GM19395 (cell line): Measurements from ENCODE around the gene RBM5.

Source experiments
- ATAC-seq: cut with Tn5 transposase; IDR thresholded peaks from one replicate; pipeline ENCODE4 v1.9.1; 2021; ENCODE audit warnings: mild to moderate bottlenecking, moderate library complexity; ENCODE audit not compliant: unreplicated experiment

RBM5 gene

DNA sequence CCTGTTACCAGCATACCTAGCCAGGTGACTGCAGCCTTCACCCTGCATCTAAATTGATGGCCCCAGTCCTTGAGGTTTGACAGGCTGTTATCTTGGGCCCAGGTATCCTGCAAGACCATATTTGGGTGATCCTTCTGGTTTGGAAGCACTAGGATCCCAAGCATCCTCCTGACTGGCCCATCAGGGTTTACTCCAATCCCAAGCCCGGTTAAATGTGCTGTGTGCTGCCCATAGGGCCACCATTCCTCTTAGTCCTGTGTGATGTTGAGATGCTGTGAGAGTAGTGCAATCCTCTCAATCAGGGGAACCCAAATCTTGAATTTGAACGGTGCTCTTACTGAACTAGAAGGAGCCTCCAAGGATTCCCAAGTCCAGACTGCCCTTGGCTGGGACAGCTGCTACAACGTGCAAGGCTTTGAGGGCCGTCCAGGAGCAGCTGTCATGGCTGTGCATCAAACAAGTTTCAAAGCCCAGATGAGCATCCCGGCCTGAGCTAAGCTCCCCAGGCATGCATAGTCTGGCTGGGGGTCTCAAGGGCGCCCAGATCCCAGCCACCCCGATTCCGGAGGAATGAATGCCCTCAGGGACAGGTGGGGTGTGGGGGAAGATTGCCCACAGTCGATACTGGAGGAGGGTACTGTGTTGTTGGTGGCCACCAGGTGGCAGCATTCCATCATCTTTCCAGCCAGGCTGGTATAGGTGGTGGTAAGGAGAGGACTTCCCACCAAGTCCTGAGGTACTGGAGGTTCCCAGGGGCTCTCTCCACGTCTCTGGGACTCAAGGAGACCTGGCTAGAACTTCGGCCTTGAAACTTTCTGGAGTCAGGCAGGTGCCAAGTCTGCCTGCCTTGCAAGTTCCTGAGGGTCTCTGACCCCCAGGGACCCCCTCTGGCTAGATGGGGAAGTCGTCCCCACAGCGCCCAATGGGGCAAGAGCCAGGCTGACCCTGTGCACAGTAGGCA lies 32.6 kb downstream of the RBM5 start:
- peak; percentile 55 for ATAC-seq

DNA sequence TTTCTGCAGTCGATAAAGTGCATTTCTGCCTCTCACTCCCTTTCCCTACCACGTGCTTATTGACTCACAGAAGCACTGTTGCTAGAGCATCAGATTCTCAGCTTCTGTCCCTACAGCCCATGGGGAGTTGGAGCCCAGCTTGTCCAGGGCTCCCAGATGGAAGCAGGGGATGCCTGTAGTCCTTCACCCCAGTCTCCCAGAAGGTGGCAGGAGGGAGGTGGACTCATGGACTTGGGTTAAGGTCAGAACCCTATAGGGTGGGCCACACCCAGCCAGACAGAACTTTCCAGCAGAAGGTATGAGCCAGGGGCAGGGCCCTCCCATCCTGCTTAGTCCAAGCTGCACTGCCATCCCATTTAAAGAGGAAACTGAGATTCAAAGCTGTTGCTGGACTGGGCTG lies 33.4 kb downstream of the RBM5 start:
- ATAC-seq = no peak

DNA sequence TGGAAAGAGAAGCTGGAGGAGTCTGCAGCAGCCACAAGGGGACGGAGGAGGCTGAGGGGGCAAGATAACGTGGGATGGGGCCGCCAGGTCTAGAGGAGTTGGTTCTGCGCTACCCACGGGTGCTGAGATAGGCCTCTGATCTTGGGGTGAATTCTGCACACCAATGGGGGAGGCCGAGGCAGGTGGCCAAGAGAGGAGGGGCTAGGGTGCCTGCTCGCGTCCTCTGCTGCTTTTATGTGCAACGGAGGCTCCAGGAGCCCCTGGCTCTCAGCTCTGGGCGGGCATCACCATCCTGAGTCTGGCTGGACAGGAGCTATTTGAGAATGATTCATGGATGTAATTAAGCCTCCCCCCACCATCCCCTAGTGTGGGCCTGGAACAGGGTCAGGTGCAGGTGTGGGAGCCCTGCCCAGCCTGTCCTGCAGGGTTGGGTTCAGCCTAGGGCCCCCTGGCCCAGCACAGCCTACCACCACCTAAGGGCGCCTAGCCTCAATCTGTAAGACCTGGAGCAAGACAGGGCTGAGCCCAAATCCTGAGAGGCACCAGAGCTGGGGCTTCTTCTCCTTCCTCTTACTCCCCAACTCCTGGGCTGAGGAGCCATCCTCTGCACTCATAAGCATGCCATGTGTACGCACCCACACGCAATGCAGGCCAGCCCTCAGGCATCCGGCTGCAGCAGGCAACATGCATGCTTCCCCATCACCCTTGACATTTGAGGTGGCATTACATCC lies 34.1 kb downstream of the RBM5 start:
- no peak for ATAC-seq

DNA sequence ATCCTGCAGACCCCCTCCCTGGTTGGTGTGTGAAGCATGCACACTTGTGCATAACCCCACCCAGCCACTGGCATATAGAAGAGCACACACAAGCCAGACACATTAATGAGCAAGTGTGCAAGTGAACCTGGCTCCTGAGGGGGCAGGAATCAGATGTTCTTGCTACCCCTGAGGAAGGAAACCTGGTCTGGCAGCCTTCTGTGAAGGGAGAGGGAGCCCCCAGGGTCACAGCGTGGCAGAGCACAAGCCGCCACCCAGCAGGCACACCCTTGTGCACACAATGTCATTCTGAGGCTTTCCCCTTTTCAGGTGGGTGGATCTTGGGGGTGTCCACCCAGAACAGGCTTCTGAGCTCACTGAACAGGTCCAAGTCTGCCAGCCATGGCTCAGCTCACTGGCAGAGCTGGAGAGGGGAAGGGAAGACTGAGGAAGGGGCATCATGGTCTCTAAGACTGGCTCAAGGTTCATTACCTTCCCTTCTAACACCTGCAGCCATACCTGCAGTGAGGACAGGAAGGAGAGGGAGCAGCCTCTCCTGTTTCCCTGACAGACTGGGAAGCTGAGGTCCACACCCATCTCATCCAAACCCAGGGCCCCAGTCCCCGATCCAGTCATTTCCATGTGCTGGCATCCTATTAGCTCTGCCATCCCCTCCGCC lies 34.8 kb downstream of the RBM5 start:
- ATAC-seq = no peak

DNA sequence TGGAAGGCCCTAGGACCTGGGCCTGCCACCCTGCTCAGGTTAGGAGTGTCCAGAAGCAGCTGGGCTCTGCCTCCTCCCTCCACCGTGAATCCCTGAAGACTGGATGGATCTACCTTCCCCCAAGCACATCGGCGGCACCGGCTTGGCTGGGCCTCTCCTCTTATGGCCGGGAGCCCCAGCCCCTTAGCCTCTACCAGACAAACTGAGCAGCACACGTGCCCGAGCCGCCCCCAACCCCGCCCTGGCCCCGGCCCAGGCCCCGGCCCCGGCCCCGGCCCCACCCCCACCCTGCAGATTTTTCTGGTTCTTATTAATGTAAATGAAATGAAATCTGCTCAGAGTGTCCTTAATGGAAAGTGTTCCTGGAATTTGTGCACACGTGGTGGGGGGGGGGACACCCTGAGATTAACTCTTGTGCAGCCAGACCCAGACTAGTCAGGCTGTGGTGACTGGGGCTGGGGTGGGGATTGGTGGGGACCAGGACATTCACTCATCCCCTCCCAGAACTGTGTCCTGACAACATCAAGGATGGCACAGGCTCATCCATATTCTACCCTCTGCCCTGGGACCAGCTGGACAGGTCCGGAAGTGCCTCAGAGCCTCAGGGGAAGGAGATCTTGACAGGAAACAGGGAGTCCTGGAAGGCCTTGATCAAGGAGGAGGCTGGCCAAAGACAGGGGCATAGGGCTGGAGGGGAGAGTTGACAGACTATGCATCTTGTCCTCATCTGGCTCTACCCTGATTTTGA lies 35.5 kb downstream of the RBM5 start:
- no peak for ATAC-seq

DNA sequence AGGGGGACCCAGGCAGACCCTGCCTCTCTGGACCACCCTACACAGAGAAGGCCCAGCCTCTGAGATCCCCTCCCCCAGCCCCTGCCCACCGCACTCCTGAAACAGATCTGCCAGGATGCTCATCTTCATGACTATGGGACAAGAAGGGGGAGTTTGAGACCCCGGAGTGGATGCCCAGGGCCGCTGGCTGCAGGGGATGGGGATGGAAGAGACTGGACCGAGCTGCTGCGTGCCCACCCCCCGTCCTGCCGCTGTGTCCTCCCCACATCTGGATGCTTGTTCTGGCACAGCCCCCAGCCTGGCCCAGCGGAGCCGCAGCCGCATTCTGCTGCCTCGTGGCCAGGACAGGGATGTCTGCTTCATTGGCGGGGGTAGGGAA lies 36.1 kb downstream of the RBM5 start:
- no peak for ATAC-seq

DNA sequence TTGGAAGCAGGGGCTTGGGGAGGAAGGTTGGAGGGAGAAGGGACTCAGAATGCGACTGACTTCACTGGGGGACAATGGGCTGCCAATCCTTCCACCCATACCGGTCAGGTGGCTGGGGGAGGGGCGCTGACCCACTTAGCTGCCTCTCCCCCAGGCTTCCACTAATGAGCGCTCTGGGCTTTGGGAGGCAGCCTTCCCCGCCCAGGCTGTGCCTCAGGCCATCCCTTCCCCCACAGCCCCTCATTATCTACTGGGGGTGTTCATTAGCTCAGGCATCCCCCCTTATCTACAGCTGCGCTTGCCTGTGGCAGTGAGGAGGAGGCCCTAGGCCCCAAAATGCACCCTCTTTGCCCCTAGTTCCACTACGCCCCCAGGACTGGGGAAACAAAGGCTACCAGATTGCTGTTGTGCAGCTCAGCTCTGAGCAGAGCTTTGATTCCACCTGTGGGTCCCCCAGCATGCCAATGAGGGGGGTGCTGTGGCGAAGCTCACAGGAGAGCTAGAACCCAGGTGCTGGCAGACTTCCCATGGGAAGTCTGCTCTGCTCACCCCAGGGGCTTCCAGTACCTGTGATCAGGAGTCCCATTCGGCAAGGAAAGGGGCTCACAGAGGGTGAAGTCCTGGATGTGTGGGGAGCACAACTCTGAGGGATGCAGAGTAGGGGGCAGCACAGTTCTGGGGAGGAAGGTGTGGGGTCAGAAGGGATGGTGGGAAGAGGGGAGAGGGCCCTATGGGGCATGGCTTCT lies 37.0 kb downstream of the RBM5 start:
- no peak for ATAC-seq

DNA sequence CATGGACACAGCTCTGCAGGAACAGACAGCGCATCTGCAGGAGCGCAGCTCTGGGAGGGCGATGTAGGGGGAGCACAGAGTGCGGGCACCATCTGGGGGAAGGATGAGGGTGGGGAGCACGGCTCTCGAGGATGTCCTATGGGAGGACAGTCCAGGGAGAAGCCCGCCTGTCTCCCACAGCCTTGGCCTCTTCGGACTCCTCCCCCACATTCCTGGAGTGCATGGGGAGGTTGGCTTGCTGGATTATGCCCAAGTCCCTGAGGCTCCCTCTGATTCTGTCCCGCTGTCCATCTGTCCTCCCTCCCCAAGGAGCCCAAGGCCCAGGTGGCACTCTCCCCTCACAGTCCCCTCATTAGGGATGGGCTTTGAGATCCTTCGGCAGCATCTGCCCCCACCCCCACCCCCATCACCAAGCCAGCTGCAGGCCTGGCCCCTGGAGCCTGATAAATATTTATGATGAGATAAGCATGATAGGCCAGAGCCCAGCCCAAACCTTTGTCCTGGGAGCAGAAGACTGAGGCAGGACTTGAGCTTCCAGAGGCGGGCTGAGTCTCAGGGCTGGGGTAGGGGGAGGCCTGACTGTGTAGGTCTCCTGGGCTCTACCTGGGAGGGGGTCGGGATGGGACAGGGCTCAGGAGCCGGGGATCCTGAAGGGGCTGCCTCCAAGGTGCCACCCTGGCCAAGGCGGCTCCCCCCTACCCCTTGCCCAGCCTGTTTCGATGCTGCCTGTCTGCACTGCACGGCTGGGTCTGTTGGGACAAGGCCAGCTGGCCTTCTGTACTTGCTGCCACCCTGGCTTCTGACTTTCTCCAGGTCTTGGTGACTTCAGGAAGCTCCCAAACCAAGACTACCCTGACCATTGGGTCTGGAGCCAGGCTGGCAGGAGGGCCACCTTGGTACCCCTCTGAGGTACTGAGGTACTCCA lies 37.8 kb downstream of the RBM5 start:
- ATAC-seq = no peak

DNA sequence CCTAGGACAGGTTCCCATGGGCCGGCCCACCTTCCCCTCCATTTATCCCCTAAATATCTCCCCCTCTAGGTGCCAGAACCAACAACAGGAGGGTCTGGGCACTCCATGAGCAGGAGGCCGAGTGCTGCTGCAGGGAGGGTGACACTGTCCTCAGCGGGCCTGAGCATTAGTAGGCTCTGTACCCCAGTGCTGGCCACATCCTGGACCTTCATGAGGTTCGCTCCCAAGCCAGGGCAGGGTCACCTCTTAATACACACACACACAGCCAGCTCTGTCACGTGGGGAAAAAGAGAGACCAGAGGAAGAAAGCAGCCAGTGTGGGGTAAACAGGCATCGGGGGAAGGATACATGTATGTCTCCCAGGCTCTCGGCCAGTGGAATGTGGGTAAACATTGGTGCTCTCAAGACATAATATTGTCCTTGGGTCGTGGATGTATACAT lies 38.6 kb downstream of the RBM5 start:
- ATAC-seq = no peak

DNA sequence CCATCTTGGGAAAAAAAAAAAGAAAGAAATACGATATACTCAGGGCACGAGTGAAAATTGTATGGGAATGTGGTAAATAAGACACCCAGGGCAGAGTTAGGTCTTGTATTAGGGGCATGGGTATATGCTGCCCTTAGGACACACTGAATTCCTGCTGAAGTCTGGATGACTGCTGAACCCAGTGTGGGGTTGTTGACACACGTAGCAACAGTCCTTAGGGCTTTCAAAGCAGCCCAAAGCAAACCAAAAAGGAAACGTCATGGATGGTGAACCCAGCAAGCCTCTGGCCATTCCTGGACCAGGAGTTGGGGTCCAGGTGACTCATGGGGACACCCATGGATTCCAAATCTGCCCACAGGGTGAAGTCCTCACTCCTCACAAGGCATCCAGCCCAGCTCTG lies 39.3 kb downstream of the RBM5 start:
- ATAC-seq = no peak

DNA sequence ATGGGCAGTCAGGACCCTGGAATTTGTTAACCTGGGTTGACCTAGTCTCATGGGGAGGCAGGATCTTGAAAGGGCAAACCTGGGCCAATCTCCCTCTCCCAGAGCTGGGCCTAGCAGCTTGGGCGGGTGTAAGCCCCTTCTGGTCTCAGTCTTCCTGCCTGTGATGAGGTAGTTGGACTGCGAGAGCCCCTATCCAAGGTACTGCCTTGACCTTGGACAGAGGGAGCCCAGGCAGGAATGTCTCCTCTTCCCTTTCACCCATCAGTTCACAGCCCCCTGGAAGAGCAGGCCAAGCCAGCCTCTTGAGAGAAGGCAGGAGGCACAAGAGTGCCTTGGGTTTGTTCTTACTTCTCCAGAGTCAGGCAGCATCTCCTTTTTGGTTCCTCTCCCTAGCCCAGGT lies 41.7 kb downstream of the RBM5 start:
- no peak for ATAC-seq

DNA sequence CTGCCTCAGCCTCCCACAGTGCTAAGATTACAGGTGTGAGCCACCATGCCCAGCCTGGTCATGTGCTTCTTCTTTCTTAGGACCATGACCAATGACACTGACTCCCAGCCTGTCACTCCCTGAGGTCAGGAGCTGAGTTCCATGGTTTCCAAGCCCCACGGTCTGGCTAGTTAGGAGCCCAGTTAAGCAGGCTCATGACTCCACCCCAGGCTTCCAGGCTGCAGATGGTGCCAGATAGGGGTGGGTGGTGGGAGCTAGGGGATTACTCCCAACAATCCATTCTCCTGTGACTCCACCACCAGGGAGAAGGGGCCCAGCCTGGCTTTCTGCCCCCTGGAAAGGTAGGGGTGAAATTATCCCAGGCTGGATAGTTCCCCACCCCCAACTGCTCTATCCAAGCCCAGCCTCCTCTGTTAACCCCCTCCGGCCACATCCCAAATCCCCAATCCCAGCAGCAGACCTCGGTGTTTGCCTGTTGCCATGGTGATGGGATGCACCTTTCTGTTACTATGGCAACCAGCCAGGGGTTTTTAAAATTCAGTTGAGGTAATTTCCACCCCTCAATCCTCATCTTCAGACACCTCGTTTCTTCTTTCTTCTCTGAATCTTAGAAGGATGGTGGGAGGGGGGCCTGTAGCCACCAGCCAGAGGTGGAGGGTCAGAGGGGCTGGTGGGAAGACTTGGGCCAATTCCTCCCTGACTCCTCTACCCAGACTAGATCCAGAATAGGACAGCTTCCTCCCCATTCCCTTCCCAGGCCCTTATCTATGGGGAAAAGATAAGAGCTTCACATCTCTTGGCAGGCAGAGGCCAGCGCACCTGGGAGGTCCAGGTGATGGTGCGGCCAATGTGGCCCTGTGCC lies 43.9 kb downstream of the RBM5 start:
- ATAC-seq = no peak

DNA sequence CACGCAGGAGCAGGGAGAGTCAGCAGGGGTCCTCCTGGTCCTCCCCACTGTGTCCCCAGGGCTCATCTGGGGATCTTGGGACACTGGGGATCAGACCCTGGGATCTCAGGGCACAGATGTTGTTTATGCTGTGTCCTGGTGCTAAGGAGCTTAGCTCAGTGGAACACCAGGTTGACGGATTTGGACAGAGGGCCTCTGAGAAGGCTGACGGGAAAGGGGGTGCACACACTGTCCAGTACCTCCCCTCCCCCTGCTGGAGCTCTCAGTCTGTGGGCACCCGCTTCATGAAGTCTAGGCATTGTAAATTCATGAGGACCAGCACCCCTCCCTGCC lies 44.5 kb downstream of the RBM5 start:
- ATAC-seq = no peak

DNA sequence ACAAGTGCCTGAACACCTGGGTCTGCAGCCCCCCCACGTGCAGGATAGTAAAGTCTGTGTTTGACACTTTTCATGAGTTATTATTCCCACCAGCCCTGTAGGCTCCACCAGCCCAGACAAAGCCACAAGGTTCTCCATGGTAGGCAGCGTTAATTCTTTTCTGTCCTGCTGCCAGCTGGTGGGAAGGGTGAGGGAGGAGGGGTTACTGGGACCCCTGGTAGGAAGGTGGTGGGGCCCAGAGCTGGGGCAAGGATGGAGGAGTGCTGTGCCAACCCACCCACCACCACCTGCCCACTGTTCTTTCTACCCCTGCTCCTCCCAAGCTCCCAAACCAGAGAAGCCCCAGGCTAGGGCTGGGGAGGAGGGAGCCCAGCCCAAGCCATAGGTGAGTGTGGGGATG lies 45.6 kb downstream of the RBM5 start:
- ATAC-seq = no peak

DNA sequence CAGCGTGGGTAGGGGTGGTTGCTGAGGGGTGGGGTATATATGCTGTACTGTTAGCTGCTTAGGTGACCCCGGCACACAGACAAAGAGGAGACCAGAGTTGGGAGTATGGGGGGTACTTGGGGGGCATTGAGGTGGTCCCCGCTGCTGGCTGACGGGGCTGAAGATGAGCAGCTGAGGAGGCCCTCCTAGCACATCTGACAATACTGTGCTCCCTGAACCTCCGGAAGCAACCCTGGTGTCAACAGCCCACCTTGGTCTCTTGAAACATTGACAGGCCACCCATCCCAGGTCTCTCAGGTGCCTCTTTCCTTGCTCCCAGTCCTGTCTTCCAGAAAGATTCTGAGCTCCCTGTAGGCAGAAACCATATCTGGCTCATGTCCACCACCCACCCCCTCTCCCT lies 47.2 kb downstream of the RBM5 start:
- ATAC-seq = no peak

DNA sequence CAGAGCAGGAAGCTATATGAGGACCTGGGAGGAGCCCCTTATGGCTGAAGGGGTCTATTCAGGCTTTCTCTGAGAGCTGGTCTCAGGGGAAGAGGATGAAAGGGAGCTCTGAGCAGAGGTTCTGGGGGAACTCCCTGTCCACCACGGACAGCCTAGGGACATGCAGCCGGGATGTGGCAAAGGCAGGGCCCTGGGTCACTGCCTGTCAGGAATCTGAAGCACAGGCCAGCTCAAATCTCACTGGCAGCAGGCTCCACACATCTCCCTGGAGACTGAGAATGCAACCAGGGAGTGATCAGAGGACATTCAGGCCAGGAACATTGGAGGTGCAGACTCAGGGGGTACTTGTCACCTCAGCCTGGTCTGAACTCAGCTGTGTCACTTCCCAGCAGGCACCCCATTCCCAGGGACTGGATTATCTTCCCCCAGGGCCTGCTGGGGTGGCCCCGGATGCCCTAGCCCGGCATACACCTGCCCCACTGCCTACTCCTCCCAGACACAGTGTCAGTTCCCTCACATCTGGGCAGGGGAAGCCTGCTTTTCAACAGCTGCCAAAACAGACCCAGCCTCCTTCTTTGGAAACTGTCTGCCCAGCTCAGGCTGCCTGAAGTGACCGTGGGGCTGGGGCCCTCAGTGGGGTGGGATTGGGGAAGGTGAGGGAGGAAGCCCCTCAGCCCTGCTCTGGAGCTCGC lies 48.1 kb downstream of the RBM5 start:
- no peak for ATAC-seq

DNA sequence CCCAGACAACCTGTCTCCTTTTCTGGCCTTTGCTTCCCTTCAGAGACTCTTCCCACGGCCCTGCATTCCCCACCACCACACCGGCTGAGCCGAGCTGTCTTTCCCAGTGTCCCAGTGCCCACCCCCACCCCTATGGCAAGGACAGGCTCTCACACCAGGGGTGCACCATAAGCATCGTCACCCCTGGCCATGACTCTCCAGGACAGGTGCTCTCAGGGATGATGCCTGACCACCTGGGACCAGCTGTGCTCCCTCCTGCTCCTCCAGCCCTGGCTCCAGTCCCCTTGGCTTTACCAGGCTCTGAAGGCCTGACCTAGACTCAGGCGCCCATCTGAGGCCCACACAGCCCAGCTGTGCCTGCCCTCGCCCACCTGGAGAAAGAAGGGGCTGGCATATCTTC lies 48.8 kb downstream of the RBM5 start:
- ATAC-seq = no peak
